SKM-1 (cell line): Measurements from ENCODE around the gene AP3D1.

ENCODE experiments used
- DNase-seq: peaks from one replicate; lab custom pipeline; 2025; ENCODE audit not compliant: unreplicated experiment; lab: John Stamatoyannopoulos, UW

AP3D1 gene

GRCh38 chr19:2050991-2051772 is 100.2 kb downstream of the AP3D1 start, which contains the start of gene MKNK2:
TSS of gene MKNK2 (minus strand) at chr19:2051244. CDS start at chr19:2050851, 393 bp downstream.
- DNase-seq, result peak; percentile 36
